WTC11 (cell line): ENCODE data around the gene FGF12.

ENCODE experiments used
- ESRRA ChIP-seq: sonication (generic); formaldehyde crosslinking; IDR thresholded peaks from 2 replicates; pipeline ENCODE4 v1.8.1; 2022; ENCODE audit warnings: mild to moderate bottlenecking, missing genetic modification reagents, borderline replicate concordance
- KAT7 ChIP-seq: sonication (generic); formaldehyde crosslinking; IDR thresholded peaks from 2 replicates; pipeline ENCODE4 v1.8.1; 2023; ENCODE audit warnings: missing genetic modification reagents, mild to moderate bottlenecking, borderline replicate concordance
- NR2C2 ChIP-seq: sonication (generic); formaldehyde crosslinking; IDR thresholded peaks from 2 replicates; pipeline ENCODE4 v1.8.0; 2022; ENCODE audit warnings: mild to moderate bottlenecking, missing genetic modification reagents
- RELA ChIP-seq: sonication (generic); formaldehyde crosslinking; IDR thresholded peaks from 2 replicates; pipeline ENCODE4 v1.8.1; 2022; ENCODE audit warnings: missing genetic modification reagents, mild to moderate bottlenecking, borderline replicate concordance
- ZNF121 ChIP-seq: sonication (generic); formaldehyde crosslinking; IDR thresholded peaks from 2 replicates; pipeline ENCODE4 v1.8.0; 2023; ENCODE audit warnings: missing genetic modification reagents
- ZNF138 ChIP-seq: sonication (generic); formaldehyde crosslinking; conservative IDR thresholded peaks from 2 replicates; pipeline ENCODE4 v1.8.1; 2022; ENCODE audit warnings: mild to moderate bottlenecking, moderate library complexity, missing genetic modification reagents
- TF ChIP-seq, protein P1 (sequence below): sonication (generic); formaldehyde crosslinking; IDR thresholded peaks from 2 replicates; pipeline ENCODE4 v1.8.1; 2022; ENCODE audit warnings: low read depth, missing genetic modification reagents, borderline replicate concordance
- TF ChIP-seq, protein P2 (sequence below): fragments of 200-600 bp; IDR thresholded peaks from 2 replicates; pipeline ENCODE4 v1.8.0; 2022; ENCODE audit warnings: antibody characterized with exemption
- TF ChIP-seq, protein P3 (sequence below): sonication (generic); formaldehyde crosslinking; IDR thresholded peaks from 2 replicates; pipeline ENCODE4 v1.8.0; 2022; ENCODE audit warnings: mild to moderate bottlenecking, missing genetic modification reagents
- TF ChIP-seq, protein P4 (sequence below): sonication (generic); formaldehyde crosslinking; IDR thresholded peaks from 2 replicates; pipeline ENCODE4 v1.8.1; 2023; ENCODE audit warnings: mild to moderate bottlenecking, missing genetic modification reagents, moderate library complexity
- TF ChIP-seq, protein P5 (sequence below): sonication (generic); formaldehyde crosslinking; IDR thresholded peaks from 2 replicates; pipeline ENCODE4 v1.8.0; 2023; ENCODE audit warnings: missing genetic modification reagents

DNA sequence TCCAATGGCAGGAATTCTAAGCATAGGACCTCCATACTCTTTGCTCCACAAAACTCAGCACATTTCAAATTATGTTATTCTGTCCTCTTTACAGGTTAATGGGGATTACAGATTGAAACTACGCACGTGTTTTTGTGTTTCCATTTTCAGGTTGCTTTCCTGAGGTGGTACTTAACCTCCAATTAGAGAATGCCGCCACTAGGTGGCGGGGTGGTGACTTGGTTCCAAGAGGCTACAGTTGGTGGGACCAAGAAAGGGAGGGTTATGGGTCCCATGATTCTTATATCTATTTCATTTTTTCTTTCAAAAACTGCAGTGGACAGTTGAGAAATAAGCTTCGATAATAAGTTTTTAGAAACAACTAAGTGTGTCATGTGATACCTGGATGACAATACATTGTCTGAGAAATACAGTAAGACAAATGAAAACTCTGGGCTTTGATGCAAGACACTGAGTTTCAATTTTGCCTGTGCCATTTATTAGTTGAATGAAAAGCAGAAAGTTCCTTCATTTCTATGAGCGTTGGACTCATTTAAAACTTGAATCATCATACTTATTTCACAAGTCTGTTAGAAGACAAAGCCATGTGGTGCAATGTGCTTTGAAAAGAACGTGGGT, 539.0 kb downstream of the FGF12 start:
- TF ChIP-seq, protein P1, sequence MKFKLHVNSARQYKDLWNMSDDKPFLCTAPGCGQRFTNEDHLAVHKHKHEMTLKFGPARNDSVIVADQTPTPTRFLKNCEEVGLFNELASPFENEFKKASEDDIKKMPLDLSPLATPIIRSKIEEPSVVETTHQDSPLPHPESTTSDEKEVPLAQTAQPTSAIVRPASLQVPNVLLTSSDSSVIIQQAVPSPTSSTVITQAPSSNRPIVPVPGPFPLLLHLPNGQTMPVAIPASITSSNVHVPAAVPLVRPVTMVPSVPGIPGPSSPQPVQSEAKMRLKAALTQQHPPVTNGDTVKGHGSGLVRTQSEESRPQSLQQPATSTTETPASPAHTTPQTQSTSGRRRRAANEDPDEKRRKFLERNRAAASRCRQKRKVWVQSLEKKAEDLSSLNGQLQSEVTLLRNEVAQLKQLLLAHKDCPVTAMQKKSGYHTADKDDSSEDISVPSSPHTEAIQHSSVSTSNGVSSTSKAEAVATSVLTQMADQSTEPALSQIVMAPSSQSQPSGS (CRISPR knock-in tag) = no peak
- TF ChIP-seq, protein P2, sequence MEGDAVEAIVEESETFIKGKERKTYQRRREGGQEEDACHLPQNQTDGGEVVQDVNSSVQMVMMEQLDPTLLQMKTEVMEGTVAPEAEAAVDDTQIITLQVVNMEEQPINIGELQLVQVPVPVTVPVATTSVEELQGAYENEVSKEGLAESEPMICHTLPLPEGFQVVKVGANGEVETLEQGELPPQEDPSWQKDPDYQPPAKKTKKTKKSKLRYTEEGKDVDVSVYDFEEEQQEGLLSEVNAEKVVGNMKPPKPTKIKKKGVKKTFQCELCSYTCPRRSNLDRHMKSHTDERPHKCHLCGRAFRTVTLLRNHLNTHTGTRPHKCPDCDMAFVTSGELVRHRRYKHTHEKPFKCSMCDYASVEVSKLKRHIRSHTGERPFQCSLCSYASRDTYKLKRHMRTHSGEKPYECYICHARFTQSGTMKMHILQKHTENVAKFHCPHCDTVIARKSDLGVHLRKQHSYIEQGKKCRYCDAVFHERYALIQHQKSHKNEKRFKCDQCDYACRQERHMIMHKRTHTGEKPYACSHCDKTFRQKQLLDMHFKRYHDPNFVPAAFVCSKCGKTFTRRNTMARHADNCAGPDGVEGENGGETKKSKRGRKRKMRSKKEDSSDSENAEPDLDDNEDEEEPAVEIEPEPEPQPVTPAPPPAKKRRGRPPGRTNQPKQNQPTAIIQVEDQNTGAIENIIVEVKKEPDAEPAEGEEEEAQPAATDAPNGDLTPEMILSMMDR = peak; percentile 74
- TF ChIP-seq ZNF138 (no peak), ESRRA (no peak), RELA (CRISPR knock-in tag) (no peak), KAT7 (CRISPR knock-in tag) (no peak), NR2C2 (no peak), ZNF121 (CRISPR knock-in tag) (no peak)
- TF ChIP-seq, protein P3, sequence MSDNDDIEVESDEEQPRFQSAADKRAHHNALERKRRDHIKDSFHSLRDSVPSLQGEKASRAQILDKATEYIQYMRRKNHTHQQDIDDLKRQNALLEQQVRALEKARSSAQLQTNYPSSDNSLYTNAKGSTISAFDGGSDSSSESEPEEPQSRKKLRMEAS = no peak
- TF ChIP-seq, protein P4, sequence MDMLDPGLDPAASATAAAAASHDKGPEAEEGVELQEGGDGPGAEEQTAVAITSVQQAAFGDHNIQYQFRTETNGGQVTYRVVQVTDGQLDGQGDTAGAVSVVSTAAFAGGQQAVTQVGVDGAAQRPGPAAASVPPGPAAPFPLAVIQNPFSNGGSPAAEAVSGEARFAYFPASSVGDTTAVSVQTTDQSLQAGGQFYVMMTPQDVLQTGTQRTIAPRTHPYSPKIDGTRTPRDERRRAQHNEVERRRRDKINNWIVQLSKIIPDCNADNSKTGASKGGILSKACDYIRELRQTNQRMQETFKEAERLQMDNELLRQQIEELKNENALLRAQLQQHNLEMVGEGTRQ (CRISPR knock-in tag) = no peak
- TF ChIP-seq, protein P5, sequence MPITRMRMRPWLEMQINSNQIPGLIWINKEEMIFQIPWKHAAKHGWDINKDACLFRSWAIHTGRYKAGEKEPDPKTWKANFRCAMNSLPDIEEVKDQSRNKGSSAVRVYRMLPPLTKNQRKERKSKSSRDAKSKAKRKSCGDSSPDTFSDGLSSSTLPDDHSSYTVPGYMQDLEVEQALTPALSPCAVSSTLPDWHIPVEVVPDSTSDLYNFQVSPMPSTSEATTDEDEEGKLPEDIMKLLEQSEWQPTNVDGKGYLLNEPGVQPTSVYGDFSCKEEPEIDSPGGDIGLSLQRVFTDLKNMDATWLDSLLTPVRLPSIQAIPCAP (CRISPR knock-in tag) = no peak
